DOHH2 (cell line): Measurements from ENCODE around the gene TPRN.

Source experiments
- EZH2phosphoT487 ChIP-seq: fragments of 200-600 bp; sonication (generic); IDR thresholded peaks from 2 replicates; pipeline ENCODE4 v1.6.1; 2017; ENCODE audit warnings: borderline replicate concordance, mild to moderate bottlenecking, antibody characterized with exemption, low read length, moderate library complexity, mixed read lengths
- TF ChIP-seq, protein P1 (sequence below): fragments of 200-600 bp; sonication (generic); IDR thresholded peaks from one replicate; pipeline ENCODE4 v1.5.1; 2014; ENCODE audit warnings: antibody characterized with exemption, mild to moderate bottlenecking, low read depth, low read length; ENCODE audit not compliant: poor library complexity, severe bottlenecking

DNA sequence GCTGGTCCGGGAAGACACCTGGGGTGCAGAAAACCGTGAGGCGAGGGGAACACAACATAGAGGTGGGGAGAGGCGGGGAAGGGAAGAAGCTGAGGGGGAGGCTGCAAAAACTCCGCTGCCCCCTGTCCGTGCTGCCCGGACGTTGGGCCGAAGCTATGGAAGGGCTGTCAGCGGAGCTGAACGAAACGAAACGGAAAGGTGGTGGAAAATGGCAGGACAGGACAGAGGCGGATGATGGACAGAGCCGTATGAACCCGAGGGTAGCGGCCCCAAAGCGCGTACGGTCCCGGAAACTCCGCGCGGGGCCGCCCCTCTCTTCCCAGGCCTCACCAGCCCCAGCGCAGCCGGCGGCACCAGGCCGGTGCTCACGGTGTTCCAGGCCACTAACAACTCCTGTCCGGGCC is 12.5 kb downstream of the TPRN start:
- TF ChIP-seq, protein P1, sequence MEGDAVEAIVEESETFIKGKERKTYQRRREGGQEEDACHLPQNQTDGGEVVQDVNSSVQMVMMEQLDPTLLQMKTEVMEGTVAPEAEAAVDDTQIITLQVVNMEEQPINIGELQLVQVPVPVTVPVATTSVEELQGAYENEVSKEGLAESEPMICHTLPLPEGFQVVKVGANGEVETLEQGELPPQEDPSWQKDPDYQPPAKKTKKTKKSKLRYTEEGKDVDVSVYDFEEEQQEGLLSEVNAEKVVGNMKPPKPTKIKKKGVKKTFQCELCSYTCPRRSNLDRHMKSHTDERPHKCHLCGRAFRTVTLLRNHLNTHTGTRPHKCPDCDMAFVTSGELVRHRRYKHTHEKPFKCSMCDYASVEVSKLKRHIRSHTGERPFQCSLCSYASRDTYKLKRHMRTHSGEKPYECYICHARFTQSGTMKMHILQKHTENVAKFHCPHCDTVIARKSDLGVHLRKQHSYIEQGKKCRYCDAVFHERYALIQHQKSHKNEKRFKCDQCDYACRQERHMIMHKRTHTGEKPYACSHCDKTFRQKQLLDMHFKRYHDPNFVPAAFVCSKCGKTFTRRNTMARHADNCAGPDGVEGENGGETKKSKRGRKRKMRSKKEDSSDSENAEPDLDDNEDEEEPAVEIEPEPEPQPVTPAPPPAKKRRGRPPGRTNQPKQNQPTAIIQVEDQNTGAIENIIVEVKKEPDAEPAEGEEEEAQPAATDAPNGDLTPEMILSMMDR, result no peak
- no peak for TF ChIP-seq EZH2phosphoT487
